Peyer's patch (tissue), 4 donors: ENCODE results near the gene EYS.

Experiments used
- POLR2A ChIP-seq, 2 donors: fragments of 450-650 bp; IDR thresholded peaks; one replicate each; pipeline ENCODE4 v1.5.1; 2017; ENCODE audit warnings: antibody characterized with exemption in 2 of 2, mild to moderate bottlenecking in 2 of 2, moderate library complexity in 2 of 2
- TF ChIP-seq, protein P1 (sequence below), 6 experiments: fragments of 450-650 bp in 4 of 6; fragments of 200-600 bp in 2 of 6; sonication (generic) in 1 of 6; IDR thresholded peaks; one replicate each; pipeline ENCODE4 v1.5.1; 2017 to 2019; ENCODE audit warnings: antibody characterized with exemption in 6 of 6, mild to moderate bottlenecking in 3 of 6, moderate library complexity in 1 of 6

DNA sequence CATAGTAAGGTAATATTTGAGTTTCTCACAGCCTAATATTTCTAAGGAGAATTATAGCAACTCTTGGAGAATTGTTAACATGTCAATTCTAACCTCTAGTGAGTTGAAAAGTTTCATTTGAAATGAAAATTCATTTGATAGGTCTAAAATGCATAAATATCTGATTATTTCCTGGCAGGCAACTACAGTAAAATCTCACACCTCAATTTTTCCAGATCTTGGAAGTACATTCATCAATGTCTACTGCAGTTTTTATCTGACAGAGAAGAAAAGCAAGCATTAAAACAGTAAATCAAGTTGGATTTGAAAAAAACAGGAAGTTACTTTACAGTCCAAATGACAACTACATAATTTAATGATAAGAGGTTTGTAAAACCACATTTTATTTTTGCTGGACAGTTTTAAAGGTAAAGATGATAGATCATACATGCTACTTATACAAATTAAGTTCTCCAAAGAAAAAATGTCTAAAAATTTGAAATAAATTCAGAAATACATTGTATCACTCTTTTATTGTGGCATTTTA lies 631.3 kb downstream of the EYS start:
- TF ChIP-seq, protein P1, sequence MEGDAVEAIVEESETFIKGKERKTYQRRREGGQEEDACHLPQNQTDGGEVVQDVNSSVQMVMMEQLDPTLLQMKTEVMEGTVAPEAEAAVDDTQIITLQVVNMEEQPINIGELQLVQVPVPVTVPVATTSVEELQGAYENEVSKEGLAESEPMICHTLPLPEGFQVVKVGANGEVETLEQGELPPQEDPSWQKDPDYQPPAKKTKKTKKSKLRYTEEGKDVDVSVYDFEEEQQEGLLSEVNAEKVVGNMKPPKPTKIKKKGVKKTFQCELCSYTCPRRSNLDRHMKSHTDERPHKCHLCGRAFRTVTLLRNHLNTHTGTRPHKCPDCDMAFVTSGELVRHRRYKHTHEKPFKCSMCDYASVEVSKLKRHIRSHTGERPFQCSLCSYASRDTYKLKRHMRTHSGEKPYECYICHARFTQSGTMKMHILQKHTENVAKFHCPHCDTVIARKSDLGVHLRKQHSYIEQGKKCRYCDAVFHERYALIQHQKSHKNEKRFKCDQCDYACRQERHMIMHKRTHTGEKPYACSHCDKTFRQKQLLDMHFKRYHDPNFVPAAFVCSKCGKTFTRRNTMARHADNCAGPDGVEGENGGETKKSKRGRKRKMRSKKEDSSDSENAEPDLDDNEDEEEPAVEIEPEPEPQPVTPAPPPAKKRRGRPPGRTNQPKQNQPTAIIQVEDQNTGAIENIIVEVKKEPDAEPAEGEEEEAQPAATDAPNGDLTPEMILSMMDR (IDR thresholded peaks at IDR 0.05) = no peak
- no peak for TF ChIP-seq POLR2A (IDR thresholded peaks at IDR 0.05)
